Central memory CD4-positive, alpha-beta T cell (primary cell): ENCODE results near the gene TMEM115.

ENCODE experiments used
- DNase-seq: peaks from one replicate; pipeline ENCODE4 v3.0.0; 2022
- total RNA-seq, 3 experiments: gene quantifications; one replicate each; lab custom pipeline; 2026; lab: John Stamatoyannopoulos, UW

The TMEM115 gene, protein sequence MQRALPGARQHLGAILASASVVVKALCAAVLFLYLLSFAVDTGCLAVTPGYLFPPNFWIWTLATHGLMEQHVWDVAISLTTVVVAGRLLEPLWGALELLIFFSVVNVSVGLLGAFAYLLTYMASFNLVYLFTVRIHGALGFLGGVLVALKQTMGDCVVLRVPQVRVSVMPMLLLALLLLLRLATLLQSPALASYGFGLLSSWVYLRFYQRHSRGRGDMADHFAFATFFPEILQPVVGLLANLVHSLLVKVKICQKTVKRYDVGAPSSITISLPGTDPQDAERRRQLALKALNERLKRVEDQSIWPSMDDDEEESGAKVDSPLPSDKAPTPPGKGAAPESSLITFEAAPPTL
- total RNA-seq, result 23.5 to 37.4 (median 29.3) reads per million in 3 experiments

GRCh38 chr3:50358911-50359759, at the start of gene TMEM115:
TSS of gene TMEM115 (minus strand) at chr3:50359521. CDS start at chr3:50359063, 458 bp downstream.
- peak; percentile 96 for DNase-seq

DNA sequence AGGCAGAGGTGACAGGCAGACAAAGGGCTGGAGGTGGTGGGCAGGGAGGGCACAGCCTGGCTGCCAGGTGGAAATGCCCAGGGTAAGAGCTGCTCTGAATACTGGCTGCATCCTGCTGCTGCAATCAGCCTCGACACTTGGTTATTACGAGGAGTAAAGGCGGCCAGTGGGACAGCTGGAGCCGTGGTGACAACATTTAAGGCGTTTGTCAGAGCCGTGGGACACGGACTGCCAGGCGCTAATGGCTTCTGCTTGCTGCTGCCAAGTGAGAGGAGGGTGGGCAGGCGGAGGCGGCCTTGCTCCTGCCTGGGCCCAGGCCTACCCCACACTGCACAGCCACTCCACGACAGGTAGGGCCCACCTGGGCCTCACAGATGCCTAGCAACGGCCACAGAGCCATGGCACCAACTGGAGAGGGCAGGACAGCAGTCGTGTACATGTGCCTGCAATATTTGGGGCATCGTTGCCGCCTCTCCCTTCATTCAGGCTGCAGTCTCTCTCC, 49.2 kb upstream of the TMEM115 start:
- no peak for DNase-seq

DNA sequence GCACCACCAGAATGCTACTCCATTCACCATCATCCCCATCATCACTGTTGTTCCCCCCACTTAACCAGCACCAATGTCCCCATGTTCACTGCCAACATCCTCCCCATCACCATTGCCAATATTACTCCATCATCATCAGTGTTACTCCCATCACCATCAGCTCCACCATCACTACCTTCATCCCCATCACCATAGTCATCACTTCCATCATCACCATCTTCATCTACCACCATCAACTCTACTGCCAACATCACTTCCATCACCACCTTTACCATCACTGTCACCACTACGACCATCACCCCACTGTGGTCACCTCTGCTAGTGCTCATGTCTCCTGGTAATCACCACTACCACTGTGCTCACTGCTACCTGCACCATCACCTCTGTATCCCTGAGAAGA, 47.2 kb upstream of the TMEM115 start:
- DNase-seq, result no peak

DNA sequence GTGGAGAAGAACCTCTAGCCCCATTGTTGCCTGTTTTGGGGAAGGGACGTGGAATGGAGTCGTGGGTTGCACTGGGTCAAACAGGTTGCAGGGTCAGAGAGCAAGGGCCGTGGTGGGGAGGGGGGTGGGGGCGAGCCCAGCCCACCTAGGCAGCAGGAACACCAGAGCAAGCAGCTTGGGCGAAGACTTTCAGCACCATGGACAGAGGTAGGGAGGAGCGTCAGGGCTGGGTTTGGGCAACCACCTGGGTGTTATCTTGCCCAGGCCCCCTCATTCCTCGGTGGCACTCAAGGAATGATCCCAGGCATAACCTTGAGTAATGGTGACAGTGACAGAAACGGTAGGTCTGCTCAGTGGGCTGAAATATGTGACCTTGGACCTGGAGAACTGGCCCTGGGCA, 45.9 kb upstream of the TMEM115 start:
- no peak for DNase-seq

- no peak for DNase-seq
These were observed 42.8 kb upstream of the TMEM115 start for GRCh38 chr3:50401978-50402595.

DNA sequence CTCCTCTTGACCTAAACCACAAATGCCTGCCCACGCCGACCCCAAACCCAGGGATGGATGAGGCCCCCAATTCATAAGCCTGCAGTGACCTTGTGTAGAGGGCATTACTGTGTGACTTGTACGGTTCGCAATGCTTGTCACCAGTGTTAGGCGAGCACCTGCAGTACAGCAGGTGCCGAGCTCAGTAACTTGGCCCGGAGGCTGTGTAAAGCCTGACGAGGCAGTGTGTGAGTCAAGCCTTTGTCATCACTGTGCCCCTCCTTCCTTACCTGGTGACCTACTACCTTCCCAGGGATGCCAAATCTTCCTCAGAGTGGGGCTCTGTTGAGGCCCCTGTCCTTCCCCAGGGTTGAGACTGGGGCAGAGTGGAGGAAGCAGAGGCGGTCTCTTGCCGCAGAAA, 37.2 kb upstream of the TMEM115 start:
- DNase-seq, result no peak

DNA sequence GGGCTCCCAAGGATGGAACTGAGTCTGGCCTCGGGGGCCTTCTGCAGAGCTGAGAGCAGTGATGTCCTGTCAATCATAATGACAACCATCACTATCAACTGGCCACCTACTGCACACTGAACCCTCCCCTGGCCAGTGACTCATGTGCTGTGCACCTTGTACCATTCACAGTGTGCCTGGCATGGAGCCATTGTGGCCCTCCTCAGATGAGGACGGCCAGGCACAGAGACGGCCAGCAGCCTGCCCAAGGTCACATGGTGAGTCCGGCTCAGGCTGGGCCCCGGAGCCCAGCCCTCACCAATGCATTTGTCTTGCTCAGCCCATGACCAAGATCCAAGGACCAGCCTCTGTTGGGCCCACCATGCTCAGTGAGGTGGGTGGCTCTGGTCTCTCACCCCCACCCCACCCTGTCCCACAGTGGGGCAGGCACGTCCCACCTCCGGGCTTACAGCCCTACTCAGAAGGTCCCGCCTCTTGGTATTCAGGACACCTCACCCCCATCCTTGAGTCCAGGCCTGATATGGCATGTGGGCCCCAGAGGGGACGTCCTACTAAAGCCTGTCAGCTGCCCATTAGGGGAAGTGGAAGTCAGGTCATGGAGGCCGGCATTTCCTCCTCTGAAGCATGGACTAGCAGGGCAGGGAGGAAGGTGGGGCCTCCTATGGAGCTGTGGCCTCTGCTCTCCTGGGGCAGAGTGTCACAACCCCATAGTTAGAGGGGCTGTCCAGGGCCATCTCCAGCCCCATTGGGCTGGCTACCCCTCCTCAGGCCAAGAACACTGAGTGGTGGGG, 35.9 kb upstream of the TMEM115 start:
- no peak for DNase-seq

- no peak for DNase-seq
These were observed 33.7 kb upstream of the TMEM115 start for GRCh38 chr3:50393061-50393460.

GRCh38 chr3:50392101-50392715, 32.9 kb upstream of the TMEM115 start:
- no peak for DNase-seq

GRCh38 chr3:50390508-50391224, 31.3 kb upstream of the TMEM115 start:
- DNase-seq, result no peak

- DNase-seq, result no peak
These were observed 30.1 kb upstream of the TMEM115 start for GRCh38 chr3:50389414-50389767.

DNA sequence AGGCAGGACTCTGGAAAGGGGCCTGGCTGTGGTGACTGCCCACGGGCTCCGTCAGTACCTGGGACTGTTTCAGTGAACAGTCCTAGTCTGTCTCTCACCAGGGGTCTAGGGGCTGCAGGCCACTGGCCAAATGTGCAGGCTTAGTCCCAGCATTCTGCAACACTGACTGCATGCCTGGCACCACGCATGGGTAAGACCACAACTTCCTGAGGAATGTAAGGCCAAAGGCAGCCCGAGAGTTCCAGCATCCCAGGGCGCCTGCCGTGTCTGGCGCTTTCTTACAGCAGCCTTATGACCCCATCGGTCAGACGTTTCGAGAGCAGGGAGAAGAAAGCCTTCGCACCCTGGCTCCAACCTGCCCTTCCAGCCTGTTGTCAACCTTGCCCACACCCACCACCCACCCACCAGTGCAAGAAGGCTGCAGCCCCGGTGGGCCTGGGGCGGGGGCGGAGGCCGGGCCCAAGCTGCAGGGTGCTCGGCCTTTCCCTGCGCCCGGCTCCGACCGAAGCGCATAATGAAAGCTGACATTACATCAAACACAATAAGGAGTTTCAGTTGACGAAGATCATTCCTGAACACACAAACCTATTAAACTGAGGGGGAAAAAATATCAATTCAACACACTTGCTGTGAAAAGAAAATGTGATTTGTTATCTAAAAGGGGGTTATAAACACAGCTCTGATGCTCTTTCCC, 29.5 kb upstream of the TMEM115 start:
- no peak for DNase-seq

DNA sequence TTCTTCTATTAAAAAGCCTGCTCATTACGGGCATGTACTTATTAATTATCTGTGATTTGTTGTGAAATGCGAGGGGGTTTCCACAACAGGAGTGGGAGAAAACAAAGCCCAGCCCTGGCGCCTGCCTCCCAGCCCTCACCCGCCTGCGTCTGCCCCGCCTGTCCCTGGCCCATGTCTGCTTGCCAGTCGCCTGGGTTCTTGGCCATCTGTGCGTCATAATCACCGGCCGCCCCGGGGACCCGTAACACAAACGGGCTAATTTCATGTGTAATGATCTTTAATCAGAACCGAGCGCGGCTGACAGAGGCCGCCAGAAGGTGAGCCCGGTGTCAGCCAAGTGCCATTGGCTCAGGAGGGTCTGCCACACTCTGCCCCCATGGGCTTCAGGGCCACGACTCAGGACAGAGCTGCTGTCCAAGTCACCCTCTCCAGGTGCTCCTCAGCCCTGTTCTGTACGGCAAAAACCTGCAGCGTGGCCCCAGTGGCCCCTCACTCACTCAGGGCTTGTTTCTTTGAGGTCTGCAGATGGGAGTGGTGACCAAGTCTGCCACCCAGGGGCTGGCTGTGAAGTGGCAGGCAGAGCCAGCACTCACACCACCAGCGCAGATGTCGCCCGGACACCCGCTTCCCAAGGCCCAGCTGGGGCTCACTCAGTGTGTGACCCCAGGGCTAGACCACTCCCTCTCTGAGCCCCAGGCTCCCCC, 28.8 kb upstream of the TMEM115 start:
- DNase-seq, result no peak

DNA sequence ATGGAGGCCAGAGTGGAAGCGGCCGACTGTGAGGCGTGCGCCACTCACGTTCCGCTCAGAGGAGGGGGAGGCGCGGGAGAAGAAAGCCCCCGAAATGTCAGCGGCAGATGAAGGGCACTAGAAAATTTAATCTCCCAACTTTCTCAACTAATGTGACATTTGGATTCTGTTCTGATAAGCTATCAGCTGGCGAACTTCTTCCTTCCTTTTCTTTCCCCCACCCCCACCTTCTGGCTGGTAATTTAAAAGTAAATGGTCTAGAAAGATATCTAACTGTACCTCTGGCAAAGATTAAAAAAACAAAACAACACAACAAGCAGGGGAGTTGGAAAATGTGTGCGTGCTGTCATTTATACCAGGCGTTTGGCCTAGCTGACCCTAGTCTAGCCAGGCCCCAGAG, 26.4 kb upstream of the TMEM115 start:
- no peak for DNase-seq

GRCh38 chr3:50383750-50384149, 24.4 kb upstream of the TMEM115 start:
- no peak for DNase-seq

- DNase-seq, result no peak
These were observed 23.4 kb upstream of the TMEM115 start for GRCh38 chr3:50382722-50383121.

DNA sequence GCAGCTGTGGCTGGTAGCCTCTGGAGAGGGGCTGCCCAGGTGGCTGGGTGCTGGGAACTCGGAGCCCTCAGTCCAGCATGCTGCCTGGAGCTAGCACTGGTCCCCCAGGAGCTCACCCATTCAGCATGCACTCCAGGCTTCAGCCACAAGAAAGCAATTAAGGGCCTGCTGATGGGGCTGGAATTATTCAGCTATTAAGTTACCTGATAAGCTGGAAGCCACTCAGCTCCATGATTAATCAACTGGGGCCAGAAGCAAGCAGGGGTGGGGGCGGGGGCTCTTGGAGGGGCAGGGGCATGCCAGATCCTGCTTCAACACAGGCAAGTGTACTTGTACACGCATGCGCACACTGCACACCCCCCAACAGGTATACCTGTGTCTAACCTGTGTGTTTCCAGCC, 22.1 kb upstream of the TMEM115 start:
- DNase-seq, result no peak

DNA sequence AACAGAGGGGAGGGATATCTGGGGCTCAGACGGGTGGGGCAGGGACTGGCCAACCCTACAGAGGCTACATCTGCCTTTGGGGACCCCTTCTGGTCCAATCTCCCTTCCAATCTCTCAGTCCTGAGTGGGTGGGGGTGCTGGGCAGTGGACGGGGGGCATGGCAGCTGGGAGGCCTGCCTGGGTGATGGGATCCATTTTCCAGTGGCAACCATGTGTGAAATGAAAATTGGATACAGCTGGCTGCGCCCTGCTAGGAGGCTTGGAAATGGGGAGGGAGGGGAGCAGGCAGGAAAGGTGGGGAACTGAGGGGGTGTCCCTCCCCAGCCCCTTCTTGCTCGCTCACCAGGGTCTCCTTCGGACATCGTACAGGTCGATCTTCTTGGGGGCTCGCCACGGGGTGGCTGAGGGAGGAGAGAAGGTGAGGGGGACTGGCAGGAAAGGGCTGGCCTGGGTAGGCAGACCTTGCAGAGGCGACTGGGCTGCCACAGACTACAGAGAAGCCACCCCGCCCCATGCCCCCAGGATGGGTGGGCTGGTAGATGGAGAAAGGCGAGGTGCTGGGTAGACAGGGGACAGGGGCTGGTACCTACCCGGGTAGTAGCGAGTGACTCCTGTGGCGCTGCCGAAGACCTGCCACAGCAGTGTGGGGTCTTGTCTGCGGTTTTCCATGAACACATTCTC, 21.2 kb upstream of the TMEM115 start:
- DNase-seq, result no peak

GRCh38 chr3:50378757-50379156, 19.4 kb upstream of the TMEM115 start:
- no peak for DNase-seq

- DNase-seq, result no peak
These were observed 18.7 kb upstream of the TMEM115 start for GRCh38 chr3:50378024-50378423.
